GM10248 (cell line): ENCODE data around the gene TWIST2.

Experiments used
- CTCF ChIA-PET: fragments of 300-600 bp; sonication (Branson Sonifier 250); formaldehyde crosslinking; extraction: SDS; loops from one replicate; lab custom pipeline; 2021; ENCODE audit warnings: antibody characterized with exemption; lab: Yijun Ruan, JAX
- POLR2A ChIA-PET: fragments of 350-650 bp; sonication (Branson Sonifier 250); formaldehyde crosslinking; extraction: SDS; loops from one replicate; lab custom pipeline; 2020; ENCODE audit warnings: antibody characterized with exemption; lab: Yijun Ruan, JAX
- DNase-seq: peaks from one replicate; pipeline ENCODE4 v3.0.0; 2012; ENCODE audit errors: extremely low spot score
- CTCF ChIP-seq: IDR thresholded peaks from 2 replicates; pipeline ENCODE4 v1.5.1; 2012; ENCODE audit warnings: mild to moderate bottlenecking, low read depth; ENCODE audit errors: extremely low read depth, missing control alignments, control extremely low read depth

TWIST2 gene

GRCh38 chr2:238874330-238875050 is 26.6 kb downstream of the TWIST2 start:
- TF ChIP-seq CTCF, result no peak
- ChIA-PET CTCF (interaction anchor here (0.9 to 1.2 kb wide), 2 partner anchors 9 to 11 kb away, joined by 3 read pairs; no protein-coding TSS in a partner anchor), POLR2A (no interaction called here)
- DNase-seq, result no peak

GRCh38 chr2:238875101-238875470 is 27.2 kb downstream of the TWIST2 start:
- no peak for DNase-seq
- TF ChIP-seq CTCF, result no peak
- POLR2A ChIA-PET, result no interaction called here
- CTCF ChIA-PET, result interaction anchor here (0.9 to 1.2 kb wide), 2 partner anchors 10 to 12 kb away, joined by 3 read pairs; no protein-coding TSS in a partner anchor

GRCh38 chr2:238875471-238876231 is 27.8 kb downstream of the TWIST2 start:
- ChIA-PET CTCF (interaction anchor here (0.9 to 1.2 kb wide), 2 partner anchors 11 to 12 kb away, joined by 3 read pairs; no protein-coding TSS in a partner anchor), POLR2A (no interaction called here)
- no peak for TF ChIP-seq CTCF
- no peak for DNase-seq

GRCh38 chr2:238876232-238876630 is 28.3 kb downstream of the TWIST2 start:
- no peak for TF ChIP-seq CTCF
- ChIA-PET POLR2A (no interaction called here), CTCF (no interaction called here)
- no peak for DNase-seq

- TF ChIP-seq CTCF, result no peak
- ChIA-PET CTCF (no interaction called here), POLR2A (no interaction called here)
- DNase-seq, result no peak
These were observed 30.3 kb downstream of the TWIST2 start for GRCh38 chr2:238878051-238878735.

- no peak for TF ChIP-seq CTCF
- ChIA-PET POLR2A (no interaction called here), CTCF (no interaction called here)
- no peak for DNase-seq
These were observed 31.2 kb downstream of the TWIST2 start for GRCh38 chr2:238879043-238879442.
